C4-2B (cell line): ENCODE results near the gene PCYT1B.

Experiments
- H3K27ac ChIP-seq: fragments of 450-650 bp; 2 replicates; pipeline ENCODE4 v1.5.1; 2017
- ZFX ChIP-seq: fragments of 450-650 bp; IDR thresholded peaks from 2 replicates; pipeline ENCODE4 v1.6.1; 2017
- TF ChIP-seq, protein P1 (sequence below): fragments of 450-650 bp; conservative IDR thresholded peaks from 2 replicates; pipeline ENCODE4 v1.5.1; 2017; ENCODE audit warnings: mild to moderate bottlenecking

The PCYT1B gene

DNA sequence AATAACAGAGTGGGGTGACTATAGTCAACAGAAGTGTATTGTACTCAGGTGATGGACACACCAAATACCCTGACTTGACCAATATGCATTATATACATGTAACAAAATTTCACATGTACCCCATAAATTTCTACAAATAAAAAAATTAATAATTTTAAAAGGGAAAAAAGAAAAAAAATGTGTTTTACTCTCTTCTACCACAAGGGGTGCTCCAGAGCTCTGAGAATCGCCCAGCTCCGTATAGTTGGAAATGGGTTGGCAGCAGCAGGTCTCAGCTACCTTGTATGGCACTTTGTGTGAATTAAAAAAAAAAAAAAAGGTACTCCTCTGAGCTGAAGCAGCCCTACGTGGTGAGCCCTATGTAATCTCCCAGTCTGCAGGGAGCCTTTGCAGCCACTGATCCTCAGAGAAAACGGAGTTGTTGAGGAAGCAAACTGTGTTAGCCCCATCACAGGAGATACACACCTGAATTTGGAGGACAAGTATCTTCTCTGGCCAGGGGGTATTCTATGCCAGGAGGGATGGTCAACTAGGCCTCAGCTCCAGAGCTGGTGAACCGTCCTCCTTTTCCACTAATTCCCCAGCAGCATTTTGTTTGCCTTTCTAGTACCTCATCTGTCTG lies 29.4 kb upstream of the PCYT1B start:
- H3K27ac ChIP-seq, result no peak overlapping the region

DNA sequence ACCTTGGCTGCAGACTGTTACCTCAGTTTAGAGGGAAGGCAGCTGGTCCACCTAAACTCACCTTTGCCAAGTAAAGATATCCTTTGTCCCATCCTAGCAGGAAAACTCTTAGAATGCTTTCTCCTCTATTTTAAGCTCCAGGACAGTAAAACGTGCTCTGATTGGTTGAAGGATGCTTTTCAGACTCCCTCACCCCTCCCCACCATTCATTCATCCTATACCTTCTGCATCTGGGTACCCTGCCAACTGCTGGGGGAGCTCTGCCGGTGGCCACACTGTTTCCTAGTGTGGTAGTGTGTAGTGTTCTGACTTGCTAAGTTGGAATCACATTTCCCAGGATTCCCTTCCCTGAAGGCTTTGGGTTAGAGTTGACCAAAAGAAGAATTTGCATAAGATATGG lies 26.3 kb upstream of the PCYT1B start:
- H3K27ac ChIP-seq, result no peak overlapping the region
- no peak for TF ChIP-seq ZFX
- TF ChIP-seq, protein P1, sequence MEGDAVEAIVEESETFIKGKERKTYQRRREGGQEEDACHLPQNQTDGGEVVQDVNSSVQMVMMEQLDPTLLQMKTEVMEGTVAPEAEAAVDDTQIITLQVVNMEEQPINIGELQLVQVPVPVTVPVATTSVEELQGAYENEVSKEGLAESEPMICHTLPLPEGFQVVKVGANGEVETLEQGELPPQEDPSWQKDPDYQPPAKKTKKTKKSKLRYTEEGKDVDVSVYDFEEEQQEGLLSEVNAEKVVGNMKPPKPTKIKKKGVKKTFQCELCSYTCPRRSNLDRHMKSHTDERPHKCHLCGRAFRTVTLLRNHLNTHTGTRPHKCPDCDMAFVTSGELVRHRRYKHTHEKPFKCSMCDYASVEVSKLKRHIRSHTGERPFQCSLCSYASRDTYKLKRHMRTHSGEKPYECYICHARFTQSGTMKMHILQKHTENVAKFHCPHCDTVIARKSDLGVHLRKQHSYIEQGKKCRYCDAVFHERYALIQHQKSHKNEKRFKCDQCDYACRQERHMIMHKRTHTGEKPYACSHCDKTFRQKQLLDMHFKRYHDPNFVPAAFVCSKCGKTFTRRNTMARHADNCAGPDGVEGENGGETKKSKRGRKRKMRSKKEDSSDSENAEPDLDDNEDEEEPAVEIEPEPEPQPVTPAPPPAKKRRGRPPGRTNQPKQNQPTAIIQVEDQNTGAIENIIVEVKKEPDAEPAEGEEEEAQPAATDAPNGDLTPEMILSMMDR, result no peak

More for the DNA sequence above, 29.4 kb upstream of the PCYT1B start:
- no peak for TF ChIP-seq ZFX
- TF ChIP-seq, protein P1, result peak; percentile 70

DNA sequence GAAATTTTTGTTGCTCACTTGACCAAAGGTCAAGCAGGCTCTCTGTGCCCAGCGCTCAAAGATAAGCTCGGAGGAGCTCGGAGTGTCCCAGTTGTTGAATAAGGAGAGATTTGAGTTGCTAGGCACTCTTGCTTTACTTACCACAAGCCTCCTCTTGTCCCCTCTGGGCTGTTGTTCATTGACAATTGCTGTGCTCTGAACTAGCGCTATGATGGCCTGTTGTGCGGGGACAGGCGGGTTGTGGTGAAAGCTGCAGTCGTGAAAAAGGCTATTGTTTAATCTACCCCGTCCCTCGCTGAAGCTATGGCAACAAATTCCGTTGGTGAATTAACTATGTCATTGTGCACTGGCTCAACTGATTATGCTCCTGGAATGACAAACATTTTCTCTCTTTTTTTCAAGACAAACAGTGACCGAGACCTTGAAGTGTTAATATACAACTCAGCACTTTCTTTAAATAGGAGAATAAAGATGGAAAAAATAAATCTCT lies 25.6 kb upstream of the PCYT1B start:
- no peak overlapping the region for H3K27ac ChIP-seq
- TF ChIP-seq, protein P1, result no peak
- no peak for TF ChIP-seq ZFX

DNA sequence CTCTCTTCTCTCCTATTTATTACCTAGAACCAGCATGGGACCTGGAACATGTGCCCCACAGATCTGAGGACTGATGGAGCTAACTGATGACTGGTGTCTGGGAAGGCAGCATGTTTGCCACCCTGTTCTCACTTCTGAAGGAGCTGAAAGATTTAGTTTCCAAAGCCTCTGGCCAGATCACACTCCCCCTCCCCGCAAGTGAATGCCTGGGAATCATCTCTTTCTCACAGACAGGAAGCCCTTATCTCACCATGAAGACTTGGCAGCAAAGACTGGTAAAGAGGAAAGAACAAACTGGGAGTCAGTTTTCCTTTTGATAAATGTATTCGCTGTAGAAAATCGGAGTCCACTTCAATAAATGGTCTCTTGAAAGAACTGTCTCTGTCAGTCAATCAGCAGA lies 21.0 kb upstream of the PCYT1B start:
- no peak overlapping the region for H3K27ac ChIP-seq
- TF ChIP-seq, protein P1, result no peak
- TF ChIP-seq ZFX, result no peak

DNA sequence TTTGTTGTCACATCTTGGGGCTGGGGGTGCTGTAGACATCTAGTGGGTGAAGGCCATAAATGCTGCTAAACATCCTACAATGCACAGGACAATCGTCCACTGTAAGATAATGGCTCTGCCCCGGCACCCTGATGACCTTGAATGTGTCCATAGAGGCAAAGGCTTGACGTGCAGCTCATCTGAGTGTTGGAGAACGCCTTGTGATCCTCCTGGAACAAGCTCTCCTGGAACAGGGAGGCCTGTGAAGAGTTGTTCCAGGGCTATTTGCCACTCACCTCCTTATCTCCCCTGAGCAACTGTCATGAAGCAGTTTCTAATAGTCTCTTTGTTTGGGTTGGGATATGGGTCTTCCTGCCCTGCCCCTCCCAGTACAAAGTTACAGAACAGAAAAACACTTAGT lies 15.2 kb upstream of the PCYT1B start:
- H3K27ac ChIP-seq, result no peak overlapping the region

DNA sequence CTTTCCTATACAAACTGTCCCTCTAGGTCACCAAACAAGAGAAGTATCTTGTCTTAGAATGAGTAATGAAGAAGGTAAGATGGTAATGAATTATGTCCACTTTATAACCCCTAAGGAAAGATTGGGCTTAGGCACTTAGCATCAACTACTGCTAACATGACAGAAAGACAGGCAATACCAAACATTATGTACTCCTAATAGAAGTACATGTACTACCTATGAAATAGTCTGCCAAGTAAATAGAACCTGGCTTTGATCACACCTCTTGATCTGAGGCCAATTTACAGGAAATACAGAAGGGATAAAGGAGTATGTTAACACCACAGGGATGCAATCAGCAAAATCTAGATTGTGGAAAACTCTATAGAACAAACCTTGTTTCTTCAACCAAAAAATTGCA lies 14.1 kb upstream of the PCYT1B start:
- no peak overlapping the region for H3K27ac ChIP-seq
- TF ChIP-seq ZFX, result no peak
- TF ChIP-seq, protein P1, result no peak

More for the DNA sequence above, 15.2 kb upstream of the PCYT1B start:
- TF ChIP-seq, protein P1, result no peak
- TF ChIP-seq ZFX, result no peak

DNA sequence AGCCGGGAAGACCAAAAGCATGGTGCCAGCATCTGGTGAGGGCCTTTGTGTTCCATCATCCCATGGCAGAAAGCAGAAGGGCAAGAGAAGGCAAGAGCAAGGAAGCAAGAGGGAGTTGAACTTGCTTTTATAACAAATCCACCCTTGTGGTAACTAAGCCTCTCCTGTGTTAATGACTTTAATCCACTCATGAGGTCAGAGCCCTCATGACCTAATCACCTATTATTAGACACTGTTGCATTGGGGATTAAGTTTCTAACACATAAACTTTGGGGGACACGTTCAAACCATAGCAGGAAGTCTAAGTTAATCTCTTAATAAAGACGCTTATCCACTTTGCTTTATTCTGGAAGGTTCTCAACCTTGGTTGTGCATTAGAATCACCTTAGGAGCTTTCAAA lies 12.5 kb upstream of the PCYT1B start:
- H3K27ac ChIP-seq, result no peak overlapping the region
- TF ChIP-seq, protein P1, result no peak
- no peak for TF ChIP-seq ZFX
